ENCODE data around the gene KNTC1.

The KNTC1 gene

GRCh38 chr12:122515275-122515674, 11.8 kb upstream of the KNTC1 start:
- H3K4me3 ChIP-seq (ENCODE audit: low read depth, low read length), result no peak overlapping the region
- TF ChIP-seq, protein P1, sequence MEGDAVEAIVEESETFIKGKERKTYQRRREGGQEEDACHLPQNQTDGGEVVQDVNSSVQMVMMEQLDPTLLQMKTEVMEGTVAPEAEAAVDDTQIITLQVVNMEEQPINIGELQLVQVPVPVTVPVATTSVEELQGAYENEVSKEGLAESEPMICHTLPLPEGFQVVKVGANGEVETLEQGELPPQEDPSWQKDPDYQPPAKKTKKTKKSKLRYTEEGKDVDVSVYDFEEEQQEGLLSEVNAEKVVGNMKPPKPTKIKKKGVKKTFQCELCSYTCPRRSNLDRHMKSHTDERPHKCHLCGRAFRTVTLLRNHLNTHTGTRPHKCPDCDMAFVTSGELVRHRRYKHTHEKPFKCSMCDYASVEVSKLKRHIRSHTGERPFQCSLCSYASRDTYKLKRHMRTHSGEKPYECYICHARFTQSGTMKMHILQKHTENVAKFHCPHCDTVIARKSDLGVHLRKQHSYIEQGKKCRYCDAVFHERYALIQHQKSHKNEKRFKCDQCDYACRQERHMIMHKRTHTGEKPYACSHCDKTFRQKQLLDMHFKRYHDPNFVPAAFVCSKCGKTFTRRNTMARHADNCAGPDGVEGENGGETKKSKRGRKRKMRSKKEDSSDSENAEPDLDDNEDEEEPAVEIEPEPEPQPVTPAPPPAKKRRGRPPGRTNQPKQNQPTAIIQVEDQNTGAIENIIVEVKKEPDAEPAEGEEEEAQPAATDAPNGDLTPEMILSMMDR (IDR thresholded peaks at IDR 0.05; ENCODE audit: control insufficient read depth, extremely low read depth, insufficient read depth), result no peak
- no peak for DNase-seq (ENCODE audit: low read depth)

- TF ChIP-seq, protein P1 (IDR thresholded peaks at IDR 0.05; ENCODE audit: control insufficient read depth, extremely low read depth, insufficient read depth), result no peak
- H3K4me3 ChIP-seq (ENCODE audit: low read depth, low read length), result no peak overlapping the region
- DNase-seq (ENCODE audit: low read depth), result no peak
Measured at GRCh38 chr12:122516544-122517361, 10.3 kb upstream of the KNTC1 start.

GRCh38 chr12:122517877-122518276, 9.2 kb upstream of the KNTC1 start:
- H3K4me3 ChIP-seq (ENCODE audit: low read depth, low read length), result no peak overlapping the region
- TF ChIP-seq, protein P1 (IDR thresholded peaks at IDR 0.05; ENCODE audit: control insufficient read depth, extremely low read depth, insufficient read depth), result no peak
- no peak for DNase-seq (ENCODE audit: low read depth)

DNA sequence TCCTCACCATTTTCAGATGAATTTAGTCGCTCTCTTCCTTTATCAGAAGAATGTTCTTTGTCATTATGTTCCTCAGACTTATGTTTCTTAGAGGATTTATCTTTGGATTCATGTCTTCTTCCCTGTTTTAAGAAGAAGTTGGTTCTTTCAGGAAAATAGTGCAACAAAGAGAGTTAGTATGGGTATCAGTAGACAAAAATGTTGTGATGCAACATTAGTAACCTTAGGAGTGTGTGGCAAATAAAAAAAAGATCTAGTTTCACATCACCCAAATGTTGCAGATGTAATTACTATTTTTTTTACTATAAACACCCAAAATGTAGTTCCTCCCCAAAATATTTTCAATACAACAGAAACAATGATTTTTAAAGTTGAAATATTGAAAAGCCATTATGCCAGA, 8.1 kb upstream of the KNTC1 start:
- H3K4me3 ChIP-seq (ENCODE audit: low read depth, low read length), result no peak overlapping the region
- no peak for DNase-seq (ENCODE audit: low read depth)
- TF ChIP-seq, protein P1 (IDR thresholded peaks at IDR 0.05; ENCODE audit: control insufficient read depth, extremely low read depth, insufficient read depth), result no peak

DNA sequence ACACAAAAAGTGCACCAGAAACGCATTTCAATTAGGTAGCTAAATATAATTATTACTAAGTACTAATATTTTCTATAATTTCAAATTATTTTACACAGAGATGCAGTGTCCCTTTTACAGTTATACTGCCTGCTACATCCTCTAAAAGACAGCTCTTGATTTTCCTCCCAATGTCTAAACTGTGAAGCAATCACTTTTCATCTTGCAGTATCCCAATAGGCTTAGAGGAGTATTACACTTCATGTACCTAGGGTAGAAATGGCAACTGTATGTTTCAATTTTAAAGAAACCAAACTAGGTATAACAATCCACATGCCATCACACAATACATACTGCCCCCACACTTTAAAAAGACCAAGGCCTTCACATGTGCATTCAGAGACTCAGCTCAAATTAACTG, 7.6 kb upstream of the KNTC1 start:
- no peak overlapping the region for H3K4me3 ChIP-seq (ENCODE audit: low read depth, low read length)
- no peak for DNase-seq (ENCODE audit: low read depth)
- TF ChIP-seq, protein P1 (IDR thresholded peaks at IDR 0.05; ENCODE audit: control insufficient read depth, extremely low read depth, insufficient read depth), result no peak

- H3K4me3 ChIP-seq (ENCODE audit: low read depth, low read length), result no peak overlapping the region
- TF ChIP-seq, protein P1 (IDR thresholded peaks at IDR 0.05; ENCODE audit: control insufficient read depth, extremely low read depth, insufficient read depth), result no peak
- no peak for DNase-seq (ENCODE audit: low read depth)
Measured at GRCh38 chr12:122520676-122521075, 6.4 kb upstream of the KNTC1 start.

- TF ChIP-seq, protein P1 (IDR thresholded peaks at IDR 0.05; ENCODE audit: control insufficient read depth, extremely low read depth, insufficient read depth), result no peak
- no peak for DNase-seq (ENCODE audit: low read depth)
- peak overlapping the region; percentile 95 for H3K4me3 ChIP-seq (ENCODE audit: low read depth, low read length)
Measured at GRCh38 chr12:122523280-122523679, 3.8 kb upstream of the KNTC1 start.
